HFFc6 (cell line): ENCODE data around the gene PLAAT2. TPM values are rescaled to one million over a fixed set of nuclear protein-coding genes. Genes with fewer than 3 reads are reported as not detected.
"Not testable (repeated sequence)": the region's sequence is repeated elsewhere in the genome, so short reads cannot be mapped to it uniquely, and the experiment has no call there.

ENCODE experiments used
- DNase-seq: peaks from one replicate; pipeline ENCODE4 v3.0.0-alpha.2; 2018
- H3K27ac Mint-ChIP-seq: 2 replicates; pipeline ENCODE4 v1.8.0; 2020; ENCODE audit warnings: mild to moderate bottlenecking, mixed read lengths
- H3K27me3 Mint-ChIP-seq: 2 replicates; pipeline ENCODE4 v1.8.0; 2021; ENCODE audit warnings: mild to moderate bottlenecking, moderate library complexity, mixed read lengths; ENCODE audit not compliant: insufficient read depth
- H3K36me3 Mint-ChIP-seq: 2 replicates; pipeline ENCODE4 v1.8.0; 2021; ENCODE audit warnings: low read depth, mixed read lengths
- H3K4me1 Mint-ChIP-seq: 2 replicates; pipeline ENCODE4 v1.8.0; 2020; ENCODE audit warnings: low read depth, mixed read lengths
- H3K4me3 Mint-ChIP-seq: 2 replicates; pipeline ENCODE4 v1.8.0; 2020; ENCODE audit warnings: mild to moderate bottlenecking, moderate library complexity, mixed read lengths
- H3K9me3 Mint-ChIP-seq: 2 replicates; pipeline ENCODE4 v1.8.0; 2020; ENCODE audit warnings: mild to moderate bottlenecking, mixed read lengths
- total RNA-seq, 6 experiments: library from RNA; stranded (reverse); fragmentation: NEBNext Ultra II Directional; extraction: Animal tissue kit (Norgen Biotek cat#: 25700); gene quantifications; 2 replicates in 1 of 6; 3 replicates in 5 of 6; pipeline ENCODE4 v1.2.3, GENCODE V29; 2021
- TF ChIP-seq, protein P1 (sequence below): fragments of 200-600 bp; sonication (generic); IDR thresholded peaks from 2 replicates; pipeline ENCODE4 v1.5.0; 2021; ENCODE audit warnings: antibody characterized with exemption, mild to moderate bottlenecking

PLAAT2 gene
- total RNA-seq, 6 experiments from 2014 or later, result not detected

DNA sequence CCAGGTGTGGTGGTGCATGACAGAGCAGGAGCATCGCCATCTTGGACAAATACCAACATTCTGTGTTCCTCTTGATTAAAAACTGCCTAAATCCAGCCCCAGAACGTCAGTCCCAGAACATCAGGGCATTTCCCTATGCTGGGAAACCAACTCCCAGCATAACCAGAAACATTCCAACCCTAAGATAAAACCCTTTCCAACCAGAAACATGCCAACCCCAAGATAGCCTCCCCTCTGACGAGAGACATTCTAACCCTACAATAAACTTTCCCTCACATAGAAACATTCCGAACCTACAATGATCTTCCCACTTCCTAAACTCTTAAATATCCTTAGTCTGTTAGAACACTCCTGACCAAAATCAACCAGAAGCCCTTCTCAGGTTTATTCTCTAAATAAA is 15.0 kb downstream of the PLAAT2 start:
- no peak for DNase-seq
- H3K27ac Mint-ChIP-seq, result no peak overlapping the region
- no peaks in the 10 kb centered on the region for H3K36me3 Mint-ChIP-seq
- no peaks in the 10 kb centered on the region for H3K9me3 Mint-ChIP-seq
- TF ChIP-seq, protein P1, sequence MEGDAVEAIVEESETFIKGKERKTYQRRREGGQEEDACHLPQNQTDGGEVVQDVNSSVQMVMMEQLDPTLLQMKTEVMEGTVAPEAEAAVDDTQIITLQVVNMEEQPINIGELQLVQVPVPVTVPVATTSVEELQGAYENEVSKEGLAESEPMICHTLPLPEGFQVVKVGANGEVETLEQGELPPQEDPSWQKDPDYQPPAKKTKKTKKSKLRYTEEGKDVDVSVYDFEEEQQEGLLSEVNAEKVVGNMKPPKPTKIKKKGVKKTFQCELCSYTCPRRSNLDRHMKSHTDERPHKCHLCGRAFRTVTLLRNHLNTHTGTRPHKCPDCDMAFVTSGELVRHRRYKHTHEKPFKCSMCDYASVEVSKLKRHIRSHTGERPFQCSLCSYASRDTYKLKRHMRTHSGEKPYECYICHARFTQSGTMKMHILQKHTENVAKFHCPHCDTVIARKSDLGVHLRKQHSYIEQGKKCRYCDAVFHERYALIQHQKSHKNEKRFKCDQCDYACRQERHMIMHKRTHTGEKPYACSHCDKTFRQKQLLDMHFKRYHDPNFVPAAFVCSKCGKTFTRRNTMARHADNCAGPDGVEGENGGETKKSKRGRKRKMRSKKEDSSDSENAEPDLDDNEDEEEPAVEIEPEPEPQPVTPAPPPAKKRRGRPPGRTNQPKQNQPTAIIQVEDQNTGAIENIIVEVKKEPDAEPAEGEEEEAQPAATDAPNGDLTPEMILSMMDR, result no peak
- H3K27me3 Mint-ChIP-seq, result peaks cover 25% of the 10 kb centered on the region
- no peaks in the 10 kb centered on the region for H3K4me1 Mint-ChIP-seq
- H3K4me3 Mint-ChIP-seq, result no peak overlapping the region

DNA sequence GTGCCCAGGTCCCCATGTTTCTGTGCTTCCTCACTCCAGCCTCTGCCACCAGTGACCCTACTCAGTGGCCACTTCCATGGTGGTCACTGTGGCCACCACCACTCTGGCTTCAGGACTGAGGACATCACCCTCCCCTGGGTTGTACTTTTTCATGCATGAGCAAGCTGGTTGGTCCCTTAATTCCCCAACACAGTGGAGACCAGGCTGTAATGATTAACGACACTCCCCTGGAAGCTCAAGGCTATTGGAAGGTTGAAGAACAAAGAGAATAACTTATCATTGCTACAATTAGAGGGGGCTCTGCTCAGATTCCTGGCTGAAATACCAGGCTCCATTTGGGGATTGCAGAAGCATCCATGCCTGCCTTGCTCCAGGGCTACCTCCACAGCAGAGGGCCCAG is 16.1 kb downstream of the PLAAT2 start:
- H3K9me3 Mint-ChIP-seq, result no peaks in the 10 kb centered on the region
- H3K4me3 Mint-ChIP-seq, result no peak overlapping the region
- DNase-seq, result no peak
- H3K36me3 Mint-ChIP-seq, result no peaks in the 10 kb centered on the region
- no peak overlapping the region for H3K27ac Mint-ChIP-seq
- H3K27me3 Mint-ChIP-seq, result peaks cover 22% of the 10 kb centered on the region
- TF ChIP-seq, protein P1, result no peak
- H3K4me1 Mint-ChIP-seq, result no peaks in the 10 kb centered on the region

DNA sequence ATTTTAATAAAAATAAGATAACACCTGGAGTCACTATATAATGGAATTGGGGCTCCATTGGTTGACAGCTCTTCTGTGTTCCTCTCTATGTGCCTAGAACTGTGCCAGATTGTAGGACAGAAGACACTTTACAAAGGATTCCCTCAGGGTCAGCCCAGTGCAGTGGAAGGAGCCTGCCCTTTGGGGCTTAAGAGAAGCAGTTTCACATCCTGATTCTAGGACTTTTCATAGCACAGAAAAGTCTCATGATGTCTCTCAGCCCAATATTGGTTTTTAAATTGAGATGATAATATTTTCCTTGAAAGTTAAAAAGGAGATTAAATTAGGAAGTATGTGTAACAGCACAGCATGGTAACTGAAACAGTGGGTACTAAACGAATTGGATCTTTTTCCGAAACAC is 19.5 kb downstream of the PLAAT2 start:
- no peak for DNase-seq
- Mint-ChIP-seq H3K4me1 (no peaks in the 10 kb centered on the region), H3K27me3 (peaks cover 19% of the 10 kb centered on the region), H3K27ac (no peak overlapping the region), H3K4me3 (no peak overlapping the region), H3K36me3 (no peaks in the 10 kb centered on the region), H3K9me3 (no peaks in the 10 kb centered on the region)
- TF ChIP-seq, protein P1, result no peak

DNA sequence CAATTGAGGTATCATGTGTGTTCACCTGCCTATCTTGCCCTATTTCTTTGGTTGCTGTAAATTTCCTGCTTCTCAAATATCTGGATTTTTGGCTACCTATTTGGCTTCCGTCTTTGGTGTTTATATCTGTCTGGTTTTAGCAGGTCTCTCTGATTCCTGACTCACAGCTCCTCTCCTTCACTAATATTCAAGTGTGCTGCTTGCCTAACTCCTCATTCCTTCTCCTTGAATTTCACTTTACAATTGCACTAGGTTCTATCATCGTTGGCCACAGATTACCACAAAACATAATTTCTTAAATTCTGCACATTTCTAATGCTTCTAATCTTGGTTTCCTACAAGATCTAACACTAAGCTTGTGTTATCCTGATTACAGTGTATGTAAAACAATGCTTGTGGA is 20.7 kb downstream of the PLAAT2 start:
- peaks cover 18% of the 10 kb centered on the region for H3K27me3 Mint-ChIP-seq
- H3K36me3 Mint-ChIP-seq, H3K4me3 Mint-ChIP-seq, H3K4me1 Mint-ChIP-seq, H3K9me3 Mint-ChIP-seq, H3K27ac Mint-ChIP-seq, DNase-seq: not testable (repeated sequence)

DNA sequence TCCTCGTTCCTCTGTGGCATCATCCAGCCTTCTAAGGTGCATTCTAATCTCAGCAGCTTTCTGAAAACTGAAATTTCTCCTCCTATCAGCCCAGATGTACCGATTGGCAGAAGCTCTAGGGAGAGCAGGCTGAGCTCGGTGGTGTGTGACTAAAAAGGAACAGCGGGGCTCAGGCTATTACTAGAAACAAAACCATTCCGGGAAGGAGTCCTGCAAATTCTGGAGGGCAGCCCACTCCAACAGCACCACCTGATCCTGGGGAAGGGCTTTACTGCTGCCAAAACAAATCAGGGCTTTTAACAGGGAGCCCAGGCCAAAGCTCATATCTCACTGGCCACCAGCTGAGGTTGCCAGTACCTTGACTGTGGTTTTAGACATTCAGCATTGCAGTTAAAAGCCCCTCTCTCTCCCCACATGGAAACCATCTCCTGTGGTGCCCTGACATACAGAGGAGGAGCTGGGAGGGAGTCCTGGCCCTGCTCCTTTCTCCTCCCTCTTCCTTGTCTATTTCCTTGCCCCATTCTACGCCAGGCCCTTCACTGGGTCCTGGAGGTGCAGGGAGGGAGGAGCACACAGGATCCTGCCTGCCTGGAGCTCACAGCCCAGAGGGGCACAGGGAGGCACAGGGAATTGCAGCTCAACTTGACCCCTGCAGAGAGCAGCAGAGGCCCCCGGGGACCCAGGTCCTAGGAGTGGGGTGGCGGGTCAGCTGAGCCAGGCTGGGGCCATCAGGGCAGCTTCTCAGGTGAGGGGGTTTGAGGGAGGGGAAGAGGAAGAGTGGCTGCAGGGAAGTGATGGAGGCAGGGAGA is 25.7 kb downstream of the PLAAT2 start:
- no peaks in the 10 kb centered on the region for H3K9me3 Mint-ChIP-seq
- TF ChIP-seq, protein P1, result no peak
- DNase-seq, result no peak
- H3K4me1 Mint-ChIP-seq, result peaks cover 13% of the 10 kb centered on the region
- 0 out of 2 replicates have a peak overlapping the region, but pooled peaks have one; percentile 14 for H3K27ac Mint-ChIP-seq
- H3K27me3 Mint-ChIP-seq, result peaks cover 20% of the 10 kb centered on the region
- no peaks in the 10 kb centered on the region for H3K36me3 Mint-ChIP-seq
- peak overlapping the region; percentile 85 for H3K4me3 Mint-ChIP-seq

DNA sequence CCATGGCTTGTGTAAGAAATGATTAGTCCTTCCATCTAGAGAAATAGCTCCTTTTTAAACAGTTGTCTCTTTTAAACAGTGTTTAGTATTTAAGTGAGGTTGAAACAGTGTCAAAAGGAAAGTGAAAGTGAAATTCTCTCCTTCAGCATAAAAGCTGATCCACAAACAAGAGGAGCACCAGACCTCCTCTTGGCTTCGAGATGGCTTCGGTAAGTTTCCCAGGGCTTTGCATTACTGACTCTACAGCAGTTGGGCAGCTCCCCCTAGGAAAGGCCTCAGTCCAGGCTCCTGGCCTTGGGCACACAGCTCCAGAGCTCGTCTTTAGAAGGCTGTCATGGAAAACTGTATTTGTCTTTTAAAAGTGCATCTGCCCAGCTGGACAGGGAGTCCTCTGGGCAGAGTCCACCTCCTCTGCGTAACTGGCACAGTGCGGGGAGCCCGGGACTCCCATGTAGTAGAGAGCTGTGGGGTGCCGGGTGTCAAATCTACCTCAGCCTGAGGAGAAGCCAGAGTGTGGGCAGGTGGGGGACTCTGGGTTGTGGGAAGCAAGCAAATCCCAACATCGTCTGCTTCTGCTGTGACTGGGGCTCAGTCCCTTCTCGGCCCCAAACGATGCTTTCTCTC is 26.4 kb downstream of the PLAAT2 start, which contains the start of gene PLAAT4:
Gene PLAAT4 (plus strand): TSS at position 140 of the 624 bp plus-strand sequence. CDS start 61 bp downstream, at position 201.
- Mint-ChIP-seq H3K36me3 (no peaks in the 10 kb centered on the region), H3K27me3 (peaks cover 20% of the 10 kb centered on the region), H3K4me3 (peak within 1 kb of the TSS; percentile 85), H3K4me1 (peaks cover 20% of the 10 kb centered on the region), H3K9me3 (no peaks in the 10 kb centered on the region), H3K27ac (0 out of 2 replicates have a peak within 1 kb of the TSS, but pooled peaks have one; percentile 14)
- TF ChIP-seq, protein P1, result no peak
- peak; percentile 29 for DNase-seq
